EH (cell line): ENCODE data around the gene EYA2.
"Not testable (repeated sequence)": the region's sequence is repeated elsewhere in the genome, so short reads cannot be mapped to it uniquely, and the experiment has no call there.

Source experiments
- DNase-seq: peaks from one replicate; pipeline ENCODE4 v3.0.0-alpha.2; 2015; ENCODE audit warnings: low read depth

The EYA2 gene, protein sequence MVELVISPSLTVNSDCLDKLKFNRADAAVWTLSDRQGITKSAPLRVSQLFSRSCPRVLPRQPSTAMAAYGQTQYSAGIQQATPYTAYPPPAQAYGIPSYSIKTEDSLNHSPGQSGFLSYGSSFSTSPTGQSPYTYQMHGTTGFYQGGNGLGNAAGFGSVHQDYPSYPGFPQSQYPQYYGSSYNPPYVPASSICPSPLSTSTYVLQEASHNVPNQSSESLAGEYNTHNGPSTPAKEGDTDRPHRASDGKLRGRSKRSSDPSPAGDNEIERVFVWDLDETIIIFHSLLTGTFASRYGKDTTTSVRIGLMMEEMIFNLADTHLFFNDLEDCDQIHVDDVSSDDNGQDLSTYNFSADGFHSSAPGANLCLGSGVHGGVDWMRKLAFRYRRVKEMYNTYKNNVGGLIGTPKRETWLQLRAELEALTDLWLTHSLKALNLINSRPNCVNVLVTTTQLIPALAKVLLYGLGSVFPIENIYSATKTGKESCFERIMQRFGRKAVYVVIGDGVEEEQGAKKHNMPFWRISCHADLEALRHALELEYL

DNA sequence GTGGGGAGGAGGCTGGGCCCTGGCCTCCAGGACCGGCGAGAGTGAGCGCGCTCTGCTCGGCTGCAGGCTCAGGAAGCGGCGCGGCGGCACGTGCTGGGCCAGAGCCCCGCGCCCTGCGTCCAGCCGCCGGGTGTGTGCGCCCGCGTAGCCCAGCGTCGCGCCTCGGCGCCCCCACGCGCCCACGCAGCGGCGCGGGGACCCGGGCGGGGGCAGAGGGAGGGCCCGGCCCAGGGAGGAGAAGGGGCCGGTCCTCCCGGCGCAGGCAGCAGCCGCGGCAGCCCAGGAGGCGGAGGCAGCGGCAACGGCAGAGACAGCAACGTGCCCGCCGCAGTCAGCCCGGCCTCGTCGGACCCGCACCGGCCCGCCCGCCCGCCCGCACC lies at the start of gene EYA2:
Gene EYA2, plus strand, starts transcription at position 265 of the 380 bp plus-strand sequence. CDS start 95,168 bp downstream, outside the sequence.
- no peak for DNase-seq

DNA sequence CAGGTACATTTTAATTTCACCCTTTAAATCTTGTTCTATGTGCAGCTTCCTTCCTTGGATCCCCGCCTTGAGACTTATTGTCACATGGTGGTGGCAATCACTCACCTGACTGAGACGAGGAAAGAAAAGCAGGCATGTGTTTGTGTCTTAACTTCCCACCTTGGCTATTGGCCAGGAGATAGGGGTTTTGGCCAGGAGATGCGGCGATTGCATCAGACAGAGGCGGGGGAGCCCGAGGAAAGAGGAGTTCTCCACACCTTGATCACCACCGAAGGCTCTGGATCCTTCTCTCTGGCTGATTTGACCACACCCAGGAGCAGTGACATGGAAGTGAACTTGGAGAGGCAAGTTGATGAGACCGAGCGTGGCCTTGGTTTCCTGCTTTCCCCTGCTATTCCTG lies 49.7 kb upstream of the EYA2 start:
- no peak for DNase-seq

DNA sequence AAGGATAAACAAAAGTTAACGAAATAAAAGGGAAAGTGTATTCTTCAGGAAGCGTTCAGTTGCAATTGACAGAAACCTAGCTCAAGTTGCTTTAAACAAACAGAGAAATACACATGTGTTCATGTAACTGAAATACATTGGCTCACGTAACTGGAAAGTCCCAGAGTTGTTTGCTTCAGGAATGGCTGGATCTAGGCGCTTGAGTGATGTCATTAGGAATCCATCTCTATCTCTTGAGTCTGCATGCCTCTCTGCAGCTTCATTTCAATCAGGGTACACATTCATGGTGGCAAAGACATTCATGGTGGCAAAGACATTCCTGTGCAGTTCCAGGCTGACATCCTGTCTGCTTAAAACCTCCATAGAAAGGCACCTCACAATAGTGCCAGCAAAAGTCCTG lies 45.4 kb upstream of the EYA2 start:
- DNase-seq, result no peak

DNA sequence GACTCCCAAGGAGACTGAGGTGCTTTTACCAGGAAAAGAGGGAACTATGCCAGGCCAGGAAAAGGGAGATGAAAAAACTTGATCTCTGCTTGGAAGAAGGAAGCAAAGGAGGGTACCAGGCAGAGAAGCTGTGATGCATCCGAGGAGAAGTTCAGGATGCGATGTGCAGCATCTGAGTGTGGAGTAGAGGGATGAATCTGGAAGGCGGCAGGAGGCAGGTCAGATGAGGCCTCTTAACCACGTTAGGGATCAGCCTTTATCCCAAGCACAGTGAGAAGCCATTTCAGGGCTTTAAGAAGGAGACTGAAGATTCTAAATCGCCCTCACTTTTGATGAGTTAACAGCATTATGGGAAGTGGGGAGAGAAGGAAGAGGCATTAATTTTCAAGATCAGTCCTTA lies 44.9 kb upstream of the EYA2 start:
- DNase-seq, result no peak

DNA sequence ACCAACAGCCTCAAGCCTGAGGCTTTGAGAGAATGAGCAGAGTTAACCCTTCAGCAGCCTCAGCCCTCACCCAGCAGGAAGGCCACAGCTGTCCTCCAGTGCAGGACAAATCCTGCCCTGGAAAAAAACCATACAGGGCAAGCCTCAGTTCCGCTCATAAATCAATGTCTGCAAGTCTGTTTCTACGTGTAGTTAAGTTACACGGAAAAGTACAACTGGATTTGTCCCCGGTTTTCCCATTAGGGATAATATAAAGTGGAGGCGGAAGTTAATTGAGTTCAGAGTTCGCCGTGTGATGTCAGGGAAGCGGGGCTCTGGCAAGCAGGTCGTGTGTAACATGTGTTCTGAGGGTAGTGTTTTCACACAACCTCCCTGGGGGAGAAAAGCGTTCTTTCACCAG lies 44.2 kb upstream of the EYA2 start:
- DNase-seq, result no peak

DNA sequence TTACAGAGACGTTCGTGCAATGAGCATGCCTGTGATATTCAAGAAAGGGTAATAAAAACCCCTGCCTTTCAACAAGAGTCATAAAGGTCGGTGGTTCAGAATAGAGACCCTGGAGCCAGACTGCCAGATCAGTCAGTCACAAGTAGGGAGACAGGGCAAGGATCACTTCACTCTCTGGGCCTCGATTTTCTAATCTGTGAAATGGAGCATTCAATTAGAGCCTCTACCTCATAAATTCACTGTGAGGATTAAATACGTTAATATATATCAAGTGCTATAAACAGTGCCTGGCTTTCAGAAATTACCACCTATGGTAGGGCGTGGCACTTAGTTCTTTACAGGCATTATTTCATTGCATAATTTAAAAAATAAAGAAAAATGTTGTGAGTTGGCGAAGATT lies 43.7 kb upstream of the EYA2 start:
- DNase-seq, result no peak

DNA sequence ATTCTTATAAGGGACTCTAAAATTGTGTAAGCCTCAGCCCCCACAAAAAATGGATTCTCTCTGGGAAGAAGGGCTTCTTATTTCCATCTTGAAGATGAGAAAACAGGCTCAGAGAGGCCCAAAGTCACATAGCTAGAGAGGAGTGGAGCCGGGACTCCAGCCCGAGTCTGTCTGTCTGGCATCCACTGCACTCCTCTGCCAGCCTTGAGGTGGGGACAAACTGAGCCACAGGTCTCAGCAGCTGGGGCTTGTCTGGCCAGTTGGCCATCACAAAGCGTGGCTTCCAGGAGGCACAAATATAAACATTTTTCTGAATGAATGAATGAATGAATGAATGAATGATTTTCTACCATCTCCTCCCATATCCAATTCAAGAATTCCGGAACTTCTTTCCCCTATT lies 42.9 kb upstream of the EYA2 start:
- DNase-seq, result no peak

DNA sequence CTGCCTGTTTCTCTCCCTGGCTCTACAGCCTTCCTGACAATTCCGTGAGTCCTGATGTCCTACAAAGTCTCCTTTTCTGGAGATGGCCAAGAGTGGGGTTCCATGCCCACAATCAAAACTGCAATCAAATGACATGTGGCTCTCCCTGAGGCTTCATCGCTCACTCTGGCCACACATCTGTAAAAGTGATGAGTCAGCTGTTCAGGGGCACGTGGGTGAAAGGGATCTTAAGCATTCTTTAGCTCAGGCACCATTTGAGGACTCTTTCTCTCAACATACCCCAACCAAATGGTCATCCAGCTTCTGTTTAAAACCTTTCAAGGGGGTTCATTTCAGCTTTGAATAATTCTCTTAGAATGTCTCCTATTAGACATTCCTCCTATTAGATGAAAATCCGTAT lies 42.3 kb upstream of the EYA2 start:
- DNase-seq, result no peak

DNA sequence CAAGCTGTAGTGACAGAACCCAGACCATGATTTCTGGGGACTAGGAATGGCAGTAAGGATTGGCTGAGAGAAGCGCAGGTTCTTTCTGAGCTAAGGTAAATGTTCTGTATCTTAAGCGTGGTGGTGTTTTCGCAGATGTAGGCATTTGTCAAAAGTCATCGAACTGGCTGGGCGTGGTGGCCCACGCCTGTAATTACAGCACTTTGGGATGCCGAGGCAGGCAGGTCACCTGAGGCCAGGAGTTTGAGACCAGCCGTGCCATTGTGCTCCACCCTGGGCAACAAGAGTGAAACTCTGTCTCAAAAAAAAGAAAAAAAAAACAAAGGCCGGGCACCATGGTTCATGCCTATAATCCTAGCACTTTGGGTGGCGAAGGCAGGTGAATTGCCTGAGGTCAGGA lies 40.7 kb upstream of the EYA2 start:
- no peak for DNase-seq

DNA sequence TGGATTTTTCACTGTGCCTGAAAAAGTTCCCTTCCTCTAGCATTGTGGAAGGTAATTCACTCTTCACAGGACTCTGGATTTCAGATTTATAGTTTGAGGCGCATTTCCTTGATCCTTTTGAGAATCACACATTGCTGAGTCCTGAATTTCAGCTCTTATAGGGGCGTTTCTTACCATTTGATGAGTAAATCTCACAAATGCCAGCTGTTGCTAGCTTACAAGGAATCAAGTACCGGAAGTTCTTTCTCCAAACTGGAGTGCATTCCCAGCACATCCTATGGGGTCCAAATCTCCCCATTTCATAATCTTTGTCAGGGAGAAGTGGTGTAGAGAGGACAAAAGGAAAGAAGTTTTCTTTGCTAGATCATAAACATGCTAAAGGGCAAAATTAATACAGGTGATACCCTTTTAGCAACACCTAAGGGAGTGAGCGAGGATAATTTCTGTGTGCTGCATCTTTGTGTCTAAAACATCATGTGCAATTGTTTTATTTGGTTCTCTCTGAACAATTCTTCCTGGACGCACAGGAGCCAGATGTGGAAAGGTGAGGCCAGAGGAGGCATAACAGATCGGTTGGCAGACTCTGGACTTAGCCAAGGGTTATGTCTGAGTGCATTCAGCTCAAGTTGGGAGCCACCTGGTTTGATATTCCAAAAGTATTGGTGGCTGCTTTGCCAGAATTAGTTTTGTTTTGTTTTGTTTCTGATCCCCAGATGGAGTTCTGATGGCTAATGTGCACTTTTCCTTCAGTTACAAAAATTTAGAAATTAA lies 37.4 kb upstream of the EYA2 start:
- DNase-seq, result no peak

DNA sequence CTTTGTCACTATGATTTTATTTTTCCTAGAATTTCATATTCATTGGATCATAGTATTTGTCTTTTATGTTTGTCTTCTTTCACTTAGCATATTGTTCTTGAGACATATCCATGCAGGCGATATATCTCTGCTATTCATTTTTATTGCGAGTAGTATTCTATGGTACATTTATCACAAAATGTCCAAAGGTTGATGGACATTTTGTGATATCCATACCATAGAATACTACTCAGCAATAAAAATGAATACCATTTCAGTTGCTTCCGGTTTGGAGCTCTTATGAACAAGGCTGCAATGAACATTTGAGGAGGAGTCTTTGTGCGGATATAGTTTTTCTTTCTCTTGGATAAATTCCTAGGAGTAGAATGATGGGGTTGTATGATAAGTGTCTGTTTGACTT lies 28.8 kb upstream of the EYA2 start:
- DNase-seq, result no peak

DNA sequence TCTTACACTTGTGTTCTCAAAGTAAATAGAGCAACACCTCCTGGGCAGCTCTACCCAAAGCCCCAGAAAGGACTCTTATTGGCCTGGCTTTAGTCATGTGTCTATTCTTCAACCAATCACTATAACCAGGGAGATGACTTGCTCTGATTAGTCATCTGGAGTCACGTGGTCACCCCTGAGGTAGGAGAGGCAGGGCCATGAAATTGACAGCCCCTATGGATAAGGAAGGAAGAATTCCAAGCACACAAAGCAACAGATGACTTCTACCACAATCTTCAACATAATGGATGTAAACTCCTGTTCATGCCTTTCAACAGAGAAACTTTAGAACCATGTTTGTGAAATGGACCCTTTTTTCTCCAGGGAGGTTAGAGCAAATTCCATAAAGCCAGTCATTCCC lies 24.6 kb upstream of the EYA2 start:
- no peak for DNase-seq

DNA sequence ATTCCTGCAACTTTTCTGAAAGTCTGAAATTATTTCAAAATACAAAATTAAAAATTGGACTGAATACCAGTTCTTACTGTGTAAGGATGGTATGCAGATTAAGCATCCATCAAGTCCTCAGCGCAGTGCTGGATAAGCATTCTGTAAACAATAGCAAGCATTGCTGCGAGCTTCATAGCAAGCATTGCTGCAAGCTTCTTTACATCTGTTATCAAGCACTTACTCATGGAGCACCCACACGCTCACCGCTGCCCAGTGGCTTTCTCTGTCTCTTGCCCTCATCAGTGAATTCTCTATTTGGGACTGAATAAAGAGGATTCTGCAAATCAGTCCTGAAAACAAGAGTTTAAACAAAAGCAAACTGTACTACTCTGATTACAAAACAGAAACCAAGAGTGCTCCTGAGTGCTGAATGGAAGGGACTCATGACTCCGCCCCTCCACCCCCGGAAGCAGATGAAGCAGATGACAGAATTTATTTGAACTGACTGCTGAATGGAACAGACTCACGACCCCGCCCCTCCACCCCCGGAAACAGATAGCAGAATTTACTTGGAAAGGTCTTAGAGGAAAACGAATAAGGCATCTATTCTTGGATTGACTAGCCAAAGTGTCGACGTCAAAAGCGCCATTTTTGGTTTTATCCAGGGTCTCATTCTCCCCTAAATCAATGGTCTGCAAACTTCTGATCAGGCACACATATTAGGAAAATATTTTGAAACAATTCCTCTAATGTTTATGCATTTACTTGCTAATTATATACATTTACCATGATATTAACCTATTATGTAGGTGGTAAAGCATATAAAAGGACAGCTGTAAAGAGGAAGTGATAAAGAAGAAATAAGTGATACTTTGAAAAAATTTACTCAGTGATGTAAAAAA lies 22.1 kb upstream of the EYA2 start:
- no peak for DNase-seq

DNA sequence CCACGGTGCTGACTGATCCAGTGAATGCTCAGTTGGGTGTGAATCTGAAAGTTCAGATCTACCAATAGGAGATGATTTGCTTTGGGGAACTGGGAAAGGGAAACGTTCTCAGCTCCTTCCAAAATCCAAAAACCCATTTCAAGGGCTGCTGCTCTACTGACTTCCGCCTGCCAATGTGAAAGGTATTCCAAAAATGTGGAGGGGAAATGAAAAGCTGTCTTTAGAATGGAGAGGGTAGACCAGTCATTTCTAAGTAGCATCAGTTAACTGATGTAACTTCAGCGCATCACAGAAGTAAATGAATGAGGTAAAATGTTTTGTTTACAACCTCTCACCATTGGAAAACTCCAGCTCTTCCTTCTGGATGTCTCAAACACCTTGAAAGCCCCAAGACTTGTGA lies 19.6 kb upstream of the EYA2 start:
- no peak for DNase-seq

DNA sequence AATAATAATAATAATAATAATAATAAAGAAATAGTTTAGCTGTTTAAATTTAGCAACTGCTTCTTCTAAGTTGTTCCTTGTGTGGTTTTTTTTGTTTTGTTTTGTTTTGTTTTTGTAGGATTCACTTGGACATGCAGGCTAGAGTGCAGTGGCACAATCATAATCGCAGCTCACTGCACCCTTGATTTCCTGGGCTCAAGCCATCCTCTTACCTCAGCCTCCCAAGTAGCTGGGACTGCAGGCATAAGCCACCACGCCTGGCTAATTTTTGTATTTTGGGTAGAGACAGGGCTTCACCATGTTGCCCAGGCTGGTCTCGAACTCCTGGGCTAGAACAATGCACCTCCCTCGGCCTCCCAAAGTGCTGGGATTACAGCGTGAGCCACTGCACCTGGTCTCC lies 15.3 kb upstream of the EYA2 start:
- no peak for DNase-seq

DNA sequence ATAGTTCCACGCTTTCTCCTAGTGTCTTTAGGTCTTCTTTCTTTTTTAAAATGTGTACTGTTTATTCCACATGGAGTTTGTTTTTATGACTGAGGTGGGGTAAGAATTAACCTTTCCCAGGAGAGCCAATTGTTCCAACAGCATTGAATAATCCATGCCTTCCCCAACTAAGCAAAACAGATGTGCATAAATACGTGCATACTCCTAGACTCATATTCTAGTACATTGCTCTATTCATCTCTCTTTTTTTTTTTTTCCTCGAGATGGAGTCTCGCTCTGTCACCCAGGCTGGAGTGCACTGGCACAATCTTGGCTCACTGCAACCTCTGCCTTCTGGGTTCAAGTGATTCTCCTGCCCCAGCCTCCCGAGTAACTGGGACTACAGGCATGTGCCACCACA lies 14.7 kb upstream of the EYA2 start:
- not testable (repeated sequence) for DNase-seq

DNA sequence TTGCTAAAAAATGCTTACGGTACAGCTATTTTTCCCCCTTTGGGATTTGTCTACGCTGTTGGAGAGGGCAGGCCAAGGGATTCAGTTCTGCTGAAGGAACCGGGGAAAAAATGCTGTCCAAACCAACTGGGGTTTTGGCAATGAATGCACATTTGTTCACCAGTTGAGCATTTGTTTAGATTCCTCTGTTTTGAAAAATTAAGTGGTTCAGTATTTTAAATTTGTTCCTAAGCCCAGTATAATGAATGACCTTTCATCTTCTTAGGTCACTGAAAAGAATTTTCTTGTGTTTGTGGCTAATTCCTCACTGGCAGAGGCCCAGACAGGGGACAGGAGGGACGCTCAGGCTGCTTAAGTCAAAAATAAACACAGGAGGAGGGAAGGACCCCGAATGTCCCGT lies 10.8 kb upstream of the EYA2 start:
- DNase-seq, result no peak

DNA sequence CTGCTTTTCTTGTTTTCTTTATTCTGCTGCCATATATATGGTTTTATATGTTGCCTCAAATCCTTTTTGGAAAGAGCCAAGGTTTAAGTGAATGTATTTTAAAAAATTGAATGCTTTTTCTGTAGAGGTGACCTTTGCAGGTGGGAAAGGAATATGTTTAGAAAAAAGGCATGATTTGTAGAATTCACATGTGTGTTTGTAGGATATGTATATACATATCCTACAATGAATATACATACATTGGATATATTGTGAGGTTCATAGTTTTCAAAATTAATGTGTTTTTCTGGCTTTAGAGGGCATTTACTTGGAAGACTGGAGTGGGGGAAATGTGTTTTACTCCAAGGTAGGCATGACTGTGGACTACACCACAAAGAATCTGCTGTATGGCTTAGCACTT lies 4.0 kb upstream of the EYA2 start:
- no peak for DNase-seq

DNA sequence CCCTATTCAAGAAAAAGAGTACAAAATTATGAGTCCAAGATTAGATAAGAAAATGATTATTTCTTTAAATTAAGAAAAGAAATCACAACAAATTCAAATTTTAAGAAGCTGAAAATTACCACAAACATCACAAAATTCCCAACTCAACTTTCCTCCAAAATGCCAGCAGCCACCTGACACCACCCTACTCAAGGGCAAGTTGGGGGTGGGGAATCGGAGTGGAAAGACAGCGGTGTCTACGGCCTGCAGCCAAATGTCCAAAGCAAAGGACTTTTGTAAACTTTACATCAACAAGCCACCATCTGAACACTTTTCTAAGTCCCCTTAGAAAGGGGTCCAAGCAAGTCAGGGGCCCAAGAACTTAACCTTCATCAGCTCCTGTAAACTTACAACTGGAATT lies 1.6 kb upstream of the EYA2 start:
- no peak for DNase-seq

DNA sequence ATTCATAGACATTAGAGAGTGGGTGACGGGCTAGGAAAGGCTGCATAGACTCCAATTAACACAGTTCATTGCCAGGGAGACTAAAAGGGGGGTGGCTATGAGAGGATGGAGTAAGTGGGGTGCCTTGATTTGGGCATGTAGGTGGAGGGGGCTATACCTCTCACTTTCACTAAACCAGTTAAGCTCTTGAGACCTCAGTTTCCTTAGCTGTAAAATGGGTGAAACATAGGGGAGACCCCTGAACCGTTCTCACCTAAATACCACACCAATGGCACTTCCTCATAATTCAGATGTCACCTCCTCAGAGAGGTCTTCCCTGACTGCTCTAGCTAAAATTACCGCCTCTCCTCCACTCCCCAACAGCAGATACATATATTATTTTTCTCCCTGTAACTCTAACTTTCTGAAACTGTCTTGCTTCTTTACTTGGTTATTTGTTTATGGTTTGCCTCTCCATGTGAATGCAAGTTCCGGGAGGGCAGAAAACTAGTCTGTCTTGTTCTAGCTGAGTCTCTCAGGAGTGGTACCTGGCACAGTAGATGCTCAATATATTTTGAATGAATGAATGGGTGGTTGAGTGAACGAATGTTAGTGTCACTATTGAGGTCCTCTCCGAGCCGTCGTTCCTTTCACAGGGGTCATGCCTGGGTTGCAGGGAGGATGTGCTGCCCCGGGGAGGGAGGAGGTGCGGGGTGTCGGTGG lies 615 bp upstream of the EYA2 start:
- DNase-seq, result no peak

DNA sequence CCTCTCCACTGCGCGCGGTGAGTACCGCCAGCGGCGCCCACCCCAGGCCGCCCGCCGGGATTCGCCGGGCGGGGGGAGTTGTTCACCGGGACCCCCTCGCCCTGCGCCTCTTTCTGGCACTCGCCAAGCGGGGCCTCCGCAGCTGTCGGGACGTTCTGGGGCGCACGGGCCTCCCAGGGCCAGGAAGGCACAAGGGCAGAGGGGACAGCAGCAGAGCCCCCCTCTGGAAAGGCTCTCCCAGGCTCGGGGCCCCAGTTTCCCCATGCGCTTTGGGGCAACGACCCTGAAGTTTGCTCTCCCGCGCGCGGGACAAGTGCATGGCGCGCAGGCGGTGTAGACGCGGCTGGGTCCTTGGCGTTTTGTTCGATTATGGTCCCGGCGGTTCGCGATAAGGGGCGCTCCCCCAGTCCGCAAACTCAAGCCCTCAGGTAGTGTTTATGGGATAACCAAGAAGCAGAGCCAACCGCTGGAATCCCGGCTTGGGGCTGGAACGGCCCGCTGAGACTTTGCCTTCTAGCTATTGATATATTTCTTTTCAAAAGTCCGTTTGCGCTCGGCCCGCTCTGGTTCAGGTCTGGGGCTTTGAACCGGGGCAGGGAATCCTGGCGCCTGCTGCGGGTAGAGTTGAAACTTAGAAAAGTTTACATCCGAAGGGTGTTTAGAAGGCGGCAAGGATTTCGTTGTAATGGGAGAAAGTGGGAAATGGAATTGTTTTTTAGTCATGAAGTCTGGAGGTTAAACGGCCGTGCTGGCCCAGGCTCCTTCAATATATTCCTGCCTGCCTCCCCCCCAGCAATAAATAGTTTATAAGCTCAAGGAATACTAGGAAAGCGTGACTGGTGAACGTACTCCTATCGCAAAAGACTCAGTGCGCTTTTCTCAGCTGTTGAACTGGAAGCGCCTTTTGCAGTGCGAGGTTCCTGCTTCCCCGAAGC lies 595 bp downstream of the EYA2 start:
- DNase-seq, result no peak
